T follicular helper cell (primary cell): ENCODE measurements around the gene TNFRSF25.
"Not testable (repeated sequence)": the region's sequence is repeated elsewhere in the genome, so short reads cannot be mapped to it uniquely, and the experiment has no call there.

Experiments used
- DNase-seq: peaks from one replicate; pipeline ENCODE4 v3.0.0-alpha.2; 2020; ENCODE audit warnings: low read depth

The TNFRSF25 gene

GRCh38 chr1:6468729-6469461 lies 2.9 kb upstream of the TNFRSF25 start:
- DNase-seq = no peak

DNA sequence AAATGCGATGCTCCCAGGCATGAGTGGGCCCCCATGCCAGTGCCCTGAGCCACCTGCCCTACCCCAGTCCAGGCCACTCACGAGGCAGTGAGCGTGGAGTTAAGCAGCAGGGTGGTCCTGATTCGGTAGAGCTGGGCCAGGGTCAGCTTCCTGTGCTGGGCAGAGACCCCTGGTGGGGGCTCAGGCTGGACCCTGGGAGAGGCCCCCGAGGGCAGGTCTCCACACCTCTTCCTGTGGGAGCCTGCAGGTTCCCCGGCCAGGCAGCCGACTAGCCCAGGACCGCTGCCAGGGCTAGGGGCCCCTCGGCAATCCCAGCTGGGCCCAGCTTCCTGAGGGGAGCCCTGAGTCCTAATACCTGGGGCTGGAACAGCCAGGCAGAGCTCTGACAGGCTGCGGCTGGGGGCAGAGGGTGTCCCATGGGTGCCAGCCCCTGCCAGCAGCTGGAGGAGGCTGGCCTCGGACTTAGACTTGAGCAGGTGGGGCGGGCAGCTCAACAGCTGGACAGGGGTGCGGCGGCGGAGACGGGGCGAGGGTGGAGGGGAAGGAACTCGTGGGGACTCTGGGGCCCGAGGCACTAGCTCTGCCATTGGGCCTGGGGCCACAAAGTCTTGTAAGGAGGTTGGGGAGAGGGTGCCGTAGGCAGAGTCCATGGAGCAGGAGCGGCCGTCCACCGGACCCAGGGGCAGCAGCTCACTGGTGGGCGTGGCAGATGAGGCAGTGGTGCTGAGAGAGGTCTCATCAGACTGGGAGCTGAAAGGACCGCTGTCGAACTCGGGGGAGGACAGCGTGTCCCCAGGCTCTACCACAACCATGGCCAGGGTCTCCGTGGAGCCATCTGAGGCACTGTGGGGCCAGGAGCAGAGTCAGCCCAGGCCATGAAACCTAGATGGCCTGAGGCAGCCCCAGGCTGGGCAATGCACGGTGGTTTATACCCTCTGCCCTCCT lies 2.0 kb upstream of the TNFRSF25 start:
- DNase-seq = no peak

DNA sequence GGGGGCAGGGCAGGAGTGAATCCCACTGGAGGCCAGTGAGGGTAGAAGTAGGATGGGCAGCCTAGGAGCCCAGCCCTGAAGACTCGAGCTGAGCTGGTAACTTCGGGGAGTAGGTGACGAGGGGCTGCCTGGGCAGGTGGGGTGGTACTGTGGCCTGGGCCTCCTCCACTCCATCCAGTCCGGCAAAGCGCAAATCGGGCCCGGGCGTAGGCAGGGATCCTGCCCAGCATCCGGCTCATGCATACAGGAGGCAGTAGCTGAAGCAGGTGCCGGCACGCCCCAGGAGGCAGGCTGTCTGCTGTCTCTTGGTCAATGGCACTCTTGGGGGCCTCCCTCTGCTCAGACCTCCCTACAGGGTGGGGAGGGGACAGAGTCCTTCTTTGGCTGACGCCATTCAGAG lies 1.3 kb upstream of the TNFRSF25 start:
- DNase-seq = no peak

DNA sequence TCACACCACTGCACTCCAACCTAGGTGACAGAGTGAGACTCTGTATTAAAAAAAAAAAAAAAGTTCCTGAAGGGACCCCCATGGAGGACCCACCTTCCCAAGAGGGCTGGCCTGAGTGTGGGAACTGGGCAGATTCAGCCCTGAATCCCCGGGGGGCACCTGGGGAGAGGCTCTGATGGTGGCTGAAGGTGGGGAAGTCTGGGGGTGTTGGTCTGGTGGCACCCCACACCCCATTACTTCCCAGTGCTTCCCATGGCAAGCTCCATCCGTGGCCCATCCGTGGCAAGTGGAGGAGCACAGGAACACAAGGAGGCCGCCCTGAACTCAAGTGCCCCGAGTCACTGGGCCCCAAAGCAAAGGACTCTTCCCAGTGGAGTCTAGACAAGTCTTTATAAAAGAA lies 778 bp upstream of the TNFRSF25 start:
- no peak for DNase-seq

GRCh38 chr1:6465461-6466005 lies 440 bp downstream of the TNFRSF25 start:
- no peak for DNase-seq

GRCh38 chr1:6464915-6465314 lies 1.1 kb downstream of the TNFRSF25 start:
- no peak for DNase-seq

DNA sequence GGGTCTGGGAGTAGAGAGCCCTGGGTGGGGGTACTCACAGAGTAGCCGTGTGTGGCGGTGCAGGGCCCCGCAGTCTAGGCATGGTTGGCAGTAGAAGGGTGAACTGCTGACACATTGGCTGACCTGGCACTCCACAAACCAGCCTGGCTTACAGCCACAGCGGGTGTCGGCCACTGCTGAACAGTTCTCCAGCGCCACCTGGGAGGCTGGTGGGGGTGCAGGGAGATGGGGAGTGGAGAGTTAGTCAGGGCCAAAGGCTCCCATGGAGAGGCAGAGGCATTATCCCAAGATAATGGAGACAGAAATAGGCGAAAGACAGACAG lies 1.5 kb downstream of the TNFRSF25 start:
- no peak for DNase-seq

DNA sequence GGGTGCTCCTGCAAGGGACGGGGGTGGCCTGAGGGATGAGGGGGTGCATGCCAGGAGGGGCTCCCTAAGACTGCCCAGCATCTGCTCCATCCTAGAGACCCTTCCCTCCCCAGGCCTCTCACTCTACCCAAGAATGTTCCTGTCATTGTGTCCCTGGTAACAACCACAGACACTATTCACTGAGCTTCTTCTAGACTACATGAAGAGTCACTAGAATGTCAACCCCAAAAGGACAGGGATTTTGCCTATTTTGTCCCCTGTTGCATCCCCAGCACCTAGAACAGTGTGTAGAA lies 2.9 kb downstream of the TNFRSF25 start:
- no peak for DNase-seq

GRCh38 chr1:6462412-6463119 lies 3.4 kb downstream of the TNFRSF25 start:
- no peak for DNase-seq

DNA sequence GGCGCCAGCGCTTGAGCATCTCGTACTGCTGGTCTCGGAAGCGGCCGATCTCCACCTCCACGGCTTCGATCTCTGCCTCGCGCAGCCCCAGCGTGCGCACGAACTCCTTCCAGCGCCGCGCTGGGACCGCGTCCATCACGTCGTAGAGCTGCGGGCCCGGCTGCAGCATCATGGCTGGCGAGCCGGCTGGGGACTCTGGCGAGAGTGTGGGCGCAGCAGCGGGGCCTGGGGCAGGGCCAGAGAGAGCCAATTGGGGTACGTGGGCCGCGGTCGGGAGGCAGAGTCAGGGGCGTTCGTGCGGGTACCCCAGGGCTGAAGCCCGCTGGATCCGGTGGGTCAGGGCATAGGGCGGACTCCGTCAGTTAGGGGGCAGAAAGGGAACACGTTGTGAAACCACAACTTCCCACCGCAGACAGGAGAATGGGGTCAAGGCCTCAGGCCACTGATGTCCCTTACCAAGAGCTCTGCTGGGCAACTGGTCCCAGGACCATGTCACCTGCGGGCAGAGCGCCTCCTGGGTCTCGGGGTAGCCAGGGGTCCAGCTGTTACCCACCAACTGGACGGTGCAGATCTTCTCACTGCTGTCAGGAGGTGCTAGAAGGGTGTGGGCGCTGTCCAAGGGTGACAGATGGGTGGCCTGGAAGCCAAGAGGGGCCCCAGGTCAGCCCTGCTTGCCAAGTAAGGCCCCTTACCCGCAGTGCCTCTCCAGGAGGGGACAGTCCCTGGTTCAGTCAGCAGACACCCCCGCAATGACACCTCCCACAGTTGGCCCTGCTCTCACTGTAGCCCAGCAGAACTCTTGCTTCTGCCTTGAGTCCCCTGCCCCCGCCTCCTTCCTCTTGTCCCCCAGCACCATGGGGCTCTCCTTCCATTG lies 4.2 kb downstream of the TNFRSF25 start:
- no peak for DNase-seq

GRCh38 chr1:6461051-6461530 lies 4.9 kb downstream of the TNFRSF25 start:
- DNase-seq = no peak

- DNase-seq = peak; percentile 96
Observed at GRCh38 chr1:6460301-6461050, 5.5 kb downstream of the TNFRSF25 start.

DNA sequence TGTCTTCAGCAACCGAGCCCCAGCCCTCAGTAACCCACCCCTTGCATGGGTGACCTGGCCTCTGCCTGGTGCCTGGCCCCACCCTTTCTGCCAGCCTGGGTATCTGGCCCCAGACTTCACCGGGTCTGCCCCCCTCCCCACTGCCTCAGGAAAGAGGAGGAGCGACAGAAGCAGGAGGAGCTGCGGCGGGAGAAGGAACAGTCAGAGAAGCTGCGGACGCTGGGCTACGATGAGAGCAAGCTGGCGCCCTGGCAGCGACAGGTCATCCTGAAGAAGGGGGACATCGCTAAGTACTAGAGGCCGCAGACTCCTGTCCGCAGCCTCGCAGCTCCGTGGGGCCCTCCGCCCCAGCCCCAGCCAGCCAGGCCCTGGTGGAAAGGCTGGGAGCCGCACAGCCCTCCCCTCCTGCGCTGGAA lies 6.1 kb downstream of the TNFRSF25 start:
- peak; percentile 55 for DNase-seq

DNA sequence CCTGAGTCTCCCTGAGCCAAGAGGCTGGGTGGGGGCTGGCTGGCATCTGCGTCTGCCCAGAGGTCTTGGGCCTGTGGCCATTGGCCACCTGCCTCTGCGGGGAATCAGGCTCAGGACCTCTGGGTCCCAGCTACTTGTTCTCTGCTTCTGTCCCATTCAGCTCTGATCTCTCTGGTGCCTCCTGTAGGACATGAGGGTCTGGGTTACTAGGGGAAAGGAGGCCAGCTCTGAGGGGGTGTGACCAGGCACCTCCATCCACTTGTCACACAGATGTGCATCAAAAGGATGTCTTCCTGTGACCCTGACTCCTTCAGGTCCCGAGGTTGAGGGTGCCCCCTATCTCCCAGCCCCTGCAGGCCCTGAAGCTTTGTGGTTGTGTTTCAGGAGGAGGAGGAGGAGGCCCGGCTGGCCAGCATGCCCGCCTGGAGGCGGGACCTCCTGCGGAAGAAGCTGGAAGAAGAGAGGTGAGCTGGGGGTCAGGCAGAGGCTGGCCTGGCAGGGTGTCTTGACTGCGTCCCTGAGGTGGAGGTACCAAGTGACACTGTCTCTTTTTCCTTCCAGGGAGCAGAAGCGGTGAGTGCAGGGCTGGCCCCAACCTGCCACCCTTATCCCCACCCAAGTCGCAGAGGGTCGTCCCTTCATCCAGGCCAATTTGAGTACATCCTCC lies 9.0 kb downstream of the TNFRSF25 start:
- DNase-seq = no peak

GRCh38 chr1:6455752-6456520 lies 10.0 kb downstream of the TNFRSF25 start:
- DNase-seq = not testable (repeated sequence)

DNA sequence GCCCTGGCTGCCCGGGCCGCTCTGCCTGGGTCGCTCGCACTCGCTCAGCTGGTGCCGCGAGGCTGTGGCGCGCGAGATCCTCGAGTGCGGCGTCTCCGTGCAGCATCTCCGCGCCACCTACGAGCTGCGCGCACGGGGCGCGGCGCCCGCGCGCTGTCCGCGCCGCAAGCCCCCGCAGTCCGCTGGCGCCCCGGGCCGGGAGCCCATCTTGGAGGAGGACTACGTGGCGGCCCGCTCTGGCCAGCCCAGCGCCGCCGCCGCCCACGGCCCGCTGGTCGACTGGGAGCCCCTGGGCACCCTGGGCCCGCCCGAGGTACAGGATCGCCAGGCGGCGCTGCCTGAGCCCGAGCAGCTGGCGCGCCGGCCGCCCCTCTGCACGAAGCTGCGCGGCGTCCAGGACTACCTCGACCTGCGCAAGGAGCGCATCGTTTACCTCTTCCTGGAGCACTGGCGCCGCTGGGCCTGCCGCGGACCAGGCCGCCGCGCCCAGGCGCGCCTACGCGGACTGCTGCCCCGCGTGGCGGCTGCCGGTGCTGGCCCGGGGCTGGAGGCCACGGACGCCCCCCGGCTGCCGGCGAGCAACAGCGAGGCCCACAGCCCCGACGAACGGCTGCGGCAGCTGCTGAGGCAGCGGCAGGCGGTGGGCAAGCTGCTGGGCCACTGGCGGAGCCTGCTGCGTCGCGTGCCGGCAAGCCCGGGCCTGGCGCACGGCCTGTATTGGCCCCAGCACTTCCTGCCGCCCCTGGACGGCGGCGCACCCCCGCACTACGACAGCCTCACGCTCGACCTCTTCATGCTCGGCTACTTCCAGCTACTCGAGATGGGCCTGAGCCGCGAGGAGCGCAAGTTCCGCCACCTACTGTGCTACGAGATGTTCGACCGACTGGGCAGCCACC lies 10.9 kb downstream of the TNFRSF25 start:
- DNase-seq = no peak

DNA sequence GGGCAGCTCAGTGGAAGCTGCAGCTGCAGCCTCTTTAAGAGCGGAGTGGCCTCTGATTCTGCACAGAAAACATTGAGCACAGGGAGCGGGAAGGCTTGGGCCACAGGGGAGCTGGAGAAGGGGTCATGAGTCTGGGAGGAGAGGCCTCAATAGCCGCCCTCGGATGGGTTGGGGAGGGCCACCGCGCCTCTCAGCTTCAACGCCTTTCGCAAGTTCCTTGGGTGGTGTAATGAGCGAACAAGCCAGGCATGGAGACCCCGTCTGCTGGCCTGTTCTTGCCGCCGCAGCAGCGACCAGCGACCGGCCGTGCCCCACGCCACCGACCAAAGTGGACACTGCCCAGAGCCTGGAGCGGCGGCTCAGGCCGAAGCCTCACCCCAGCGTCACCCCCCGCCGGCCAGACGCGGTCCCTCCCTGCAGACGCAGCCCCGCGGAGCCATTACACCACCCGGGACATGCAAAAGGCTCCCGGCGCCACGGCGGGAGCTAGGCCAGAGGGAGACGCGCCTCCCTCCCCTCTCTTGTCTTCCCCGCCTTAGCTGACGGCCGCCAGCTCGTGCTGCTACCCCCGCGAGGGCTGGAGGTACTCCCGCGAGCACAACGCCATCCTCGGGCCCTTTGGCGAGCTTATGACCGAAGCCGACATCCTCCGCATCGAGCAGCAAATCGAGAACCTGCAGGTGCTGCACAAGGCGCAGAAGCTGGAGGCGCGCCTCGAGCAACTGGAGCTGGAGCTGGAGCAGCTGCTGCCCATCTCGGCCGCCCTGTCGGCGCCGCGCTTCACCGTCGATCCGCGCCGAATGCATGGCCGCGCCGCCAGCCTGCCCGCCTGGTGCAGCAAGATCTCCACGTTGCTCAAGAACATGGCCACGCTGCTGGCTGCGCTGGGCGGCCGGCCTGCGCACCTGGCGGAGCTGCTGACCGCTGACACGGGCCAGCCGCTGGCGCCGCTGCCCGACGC lies 11.8 kb downstream of the TNFRSF25 start:
- DNase-seq = not testable (repeated sequence)
